DMS153 (cell line): Measurements from ENCODE around the gene PCDHGA10.
"Not testable (repeated sequence)": the region's sequence is repeated elsewhere in the genome, so short reads cannot be mapped to it uniquely, and the experiment has no call there.

ENCODE experiments used
- DNase-seq: peaks from one replicate; lab custom pipeline; 2025; lab: John Stamatoyannopoulos, UW

The PCDHGA10 gene

GRCh38 chr5:141420855-141421488 is 8.2 kb downstream of the PCDHGA10 start, which contains the start of gene PCDHGA11:
Gene PCDHGA11, plus strand, starts transcription at chr5:141421051. Its CDS starts 177 bp downstream, at chr5:141421228.
- DNase-seq: no peak

GRCh38 chr5:141421489-141421855 is 8.7 kb downstream of the PCDHGA10 start:
- DNase-seq: no peak

GRCh38 chr5:141422742-141423291 is 10.0 kb downstream of the PCDHGA10 start:
- no peak for DNase-seq

GRCh38 chr5:141427783-141428426 is 15.1 kb downstream of the PCDHGA10 start:
- DNase-seq: no peak

DNA sequence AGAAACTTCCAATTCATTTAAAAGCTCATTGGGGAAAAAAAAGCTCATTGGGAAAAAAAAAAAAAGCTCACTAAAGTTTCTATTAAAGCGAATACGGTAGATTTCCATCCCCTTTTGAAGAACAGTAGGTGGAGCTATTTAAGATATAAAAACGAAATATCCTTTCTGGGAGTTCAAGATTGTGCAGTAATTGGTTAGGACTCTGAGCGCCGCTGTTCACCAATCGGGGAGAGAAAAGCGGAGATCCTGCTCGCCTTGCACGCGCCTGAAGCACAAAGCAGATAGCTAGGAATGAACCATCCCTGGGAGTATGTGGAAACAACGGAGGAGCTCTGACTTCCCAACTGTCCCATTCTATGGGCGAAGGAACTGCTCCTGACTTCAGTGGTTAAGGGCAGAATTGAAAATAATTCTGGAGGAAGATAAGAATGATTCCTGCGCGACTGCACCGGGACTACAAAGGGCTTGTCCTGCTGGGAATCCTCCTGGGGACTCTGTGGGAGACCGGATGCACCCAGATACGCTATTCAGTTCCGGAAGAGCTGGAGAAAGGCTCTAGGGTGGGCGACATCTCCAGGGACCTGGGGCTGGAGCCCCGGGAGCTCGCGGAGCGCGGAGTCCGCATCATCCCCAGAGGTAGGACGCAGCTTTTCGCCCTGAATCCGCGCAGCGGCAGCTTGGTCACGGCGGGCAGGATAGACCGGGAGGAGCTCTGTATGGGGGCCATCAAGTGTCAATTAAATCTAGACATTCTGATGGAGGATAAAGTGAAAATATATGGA is 17.7 kb downstream of the PCDHGA10 start, which contains the start of gene PCDHGA12:
PCDHGA12 (plus strand) TSS at position 176 of the 782 bp plus-strand sequence; CDS start at position 429, 253 bp downstream.
- DNase-seq: no peak

GRCh38 chr5:141431286-141431685 is 18.5 kb downstream of the PCDHGA10 start:
- DNase-seq: no peak

- DNase-seq: not testable (repeated sequence)
These were observed 19.5 kb downstream of the PCDHGA10 start for GRCh38 chr5:141432308-141432707.

DNA sequence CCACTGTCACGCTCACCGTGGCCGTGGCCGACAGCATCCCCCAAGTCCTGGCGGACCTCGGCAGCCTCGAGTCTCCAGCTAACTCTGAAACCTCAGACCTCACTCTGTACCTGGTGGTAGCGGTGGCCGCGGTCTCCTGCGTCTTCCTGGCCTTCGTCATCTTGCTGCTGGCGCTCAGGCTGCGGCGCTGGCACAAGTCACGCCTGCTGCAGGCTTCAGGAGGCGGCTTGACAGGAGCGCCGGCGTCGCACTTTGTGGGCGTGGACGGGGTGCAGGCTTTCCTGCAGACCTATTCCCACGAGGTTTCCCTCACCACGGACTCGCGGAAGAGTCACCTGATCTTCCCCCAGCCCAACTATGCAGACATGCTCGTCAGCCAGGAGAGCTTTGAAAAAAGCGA is 19.9 kb downstream of the PCDHGA10 start:
- DNase-seq: not testable (repeated sequence)

GRCh38 chr5:141434006-141434405 is 21.2 kb downstream of the PCDHGA10 start:
- DNase-seq: no peak

DNA sequence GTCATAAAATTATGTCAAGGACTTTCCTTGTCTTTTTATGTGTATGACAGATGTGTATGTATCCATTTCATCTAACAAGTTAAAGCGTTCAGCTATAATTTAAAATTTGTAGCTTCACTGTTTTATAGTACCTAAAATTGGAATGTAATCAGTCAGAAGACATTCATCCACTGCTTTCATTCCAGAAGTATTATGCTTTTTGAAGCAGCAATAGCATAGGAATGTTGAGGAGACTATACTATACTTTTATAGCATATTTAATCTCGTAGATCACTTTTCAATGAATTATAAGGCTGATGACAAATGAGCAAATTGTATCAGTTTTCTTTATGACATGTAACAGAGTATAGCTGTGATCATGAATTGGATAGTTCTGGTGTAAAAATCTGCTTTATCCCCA is 24.4 kb downstream of the PCDHGA10 start:
- no peak for DNase-seq

GRCh38 chr5:141439411-141440141 is 26.8 kb downstream of the PCDHGA10 start:
- no peak for DNase-seq

DNA sequence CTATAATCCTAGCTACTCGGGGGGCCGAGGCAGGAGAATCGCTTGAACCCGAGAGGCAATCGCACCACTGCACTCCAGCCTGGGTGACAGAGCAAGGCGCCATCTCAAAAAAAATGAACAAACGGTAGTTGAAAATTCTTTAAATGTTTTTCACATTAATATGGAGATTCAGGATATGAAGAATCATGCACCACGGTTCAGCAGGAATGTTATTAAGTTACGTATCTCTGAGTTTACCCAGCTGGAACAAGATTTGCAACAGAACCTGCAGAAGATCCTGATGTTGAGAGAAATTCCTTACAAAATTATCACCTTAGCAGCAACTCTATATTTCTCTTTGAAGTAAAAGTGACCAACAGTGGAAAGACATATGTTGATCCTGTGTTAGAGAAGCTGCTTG is 27.6 kb downstream of the PCDHGA10 start:
- DNase-seq: no peak

DNA sequence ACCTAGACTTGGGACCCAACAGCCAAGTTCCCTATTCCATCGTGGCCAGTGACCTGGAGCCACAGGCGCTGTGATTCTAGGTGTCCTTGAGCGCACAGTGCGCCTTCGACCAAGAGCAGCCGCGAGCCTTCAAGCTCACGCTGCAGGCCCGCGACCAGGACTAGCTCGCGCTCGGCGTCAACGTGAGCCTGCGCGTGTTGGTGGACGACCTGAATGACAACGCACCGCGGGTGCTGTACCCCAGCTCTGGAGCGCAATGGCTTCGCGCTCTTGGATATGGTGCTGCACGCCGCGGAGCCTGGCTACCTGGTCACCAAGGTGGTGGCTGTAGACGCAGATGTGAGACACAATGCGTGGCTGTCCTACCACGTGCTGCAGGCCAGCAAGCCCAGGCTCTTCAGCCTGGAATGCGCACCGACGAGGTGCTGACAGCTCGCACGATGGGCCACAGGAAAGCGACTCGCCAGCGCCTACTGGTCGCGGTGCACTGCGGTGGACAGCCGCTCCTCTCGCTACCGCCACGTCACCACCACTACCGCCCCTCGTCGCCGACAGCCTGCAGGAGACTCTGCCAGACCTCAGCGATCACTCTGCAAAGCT is 28.9 kb downstream of the PCDHGA10 start:
- no peak for DNase-seq

- no peak for DNase-seq
These were observed 52.6 kb downstream of the PCDHGA10 start for GRCh38 chr5:141465351-141465750.
